GM18505 (cell line): ENCODE results near the gene TMEM138.
A peak's percentile ranks its signal among the peaks of the same experiment; 100 is the strongest.

Source experiments
- ATAC-seq: cut with Tn5 transposase; IDR thresholded peaks from one replicate; pipeline ENCODE4 v1.9.1; 2021; ENCODE audit not compliant: unreplicated experiment
- POLR2A ChIP-seq: IDR thresholded peaks from 4 replicates; pipeline ENCODE4 v1.6.1; 2011; ENCODE audit warnings: borderline replicate concordance; ENCODE audit not compliant: insufficient read depth, insufficient read length; ENCODE audit errors: extremely low read depth

The TMEM138 gene

GRCh38 chr11:61336171-61336935 is 25.8 kb upstream of the TMEM138 start:
- ATAC-seq = peak; percentile 49
- peak; percentile 34 for TF ChIP-seq POLR2A

- no peak for ATAC-seq
- TF ChIP-seq POLR2A = no peak
Measured at GRCh38 chr11:61337706-61338470, 24.3 kb upstream of the TMEM138 start.

GRCh38 chr11:61338783-61339489 is 23.2 kb upstream of the TMEM138 start:
- no peak for TF ChIP-seq POLR2A
- no peak for ATAC-seq

- no peak for TF ChIP-seq POLR2A
- no peak for ATAC-seq
Measured at GRCh38 chr11:61339490-61339878, 22.7 kb upstream of the TMEM138 start.

- TF ChIP-seq POLR2A = no peak
- ATAC-seq = no peak
Measured at GRCh38 chr11:61340979-61341378, 21.2 kb upstream of the TMEM138 start.

- no peak for TF ChIP-seq POLR2A
- ATAC-seq = no peak
Measured at GRCh38 chr11:61341706-61342105, 20.5 kb upstream of the TMEM138 start.

- ATAC-seq = no peak
- no peak for TF ChIP-seq POLR2A
Measured at GRCh38 chr11:61342207-61342803, 19.9 kb upstream of the TMEM138 start.

GRCh38 chr11:61343792-61344745 is 18.1 kb upstream of the TMEM138 start:
- TF ChIP-seq POLR2A = no peak
- ATAC-seq = no peak

GRCh38 chr11:61345170-61345610 is 17.0 kb upstream of the TMEM138 start:
- no peak for TF ChIP-seq POLR2A
- ATAC-seq = no peak

- ATAC-seq = no peak
- peak; percentile 24 for TF ChIP-seq POLR2A
Measured at GRCh38 chr11:61345954-61346843, 16.0 kb upstream of the TMEM138 start.

- ATAC-seq = no peak
- TF ChIP-seq POLR2A = no peak
Measured at GRCh38 chr11:61347916-61348461, 14.2 kb upstream of the TMEM138 start.
